CD14-positive monocyte (primary cell): ENCODE measurements around the gene FOXO6. TPM values are rescaled to one million over a fixed set of nuclear protein-coding genes. Genes with fewer than 3 reads are reported as not detected.

Experiments used
- DNase-seq, 3 donors: peaks; one replicate each; pipeline ENCODE4 v3.0.0-alpha.2; 2011 to 2022
- H2AFZ ChIP-seq: 2 replicates; pipeline ENCODE4 v1.6.0; 2012; ENCODE audit warnings: mild to moderate bottlenecking, low read depth, low read length, inconsistent platforms; ENCODE audit not compliant: insufficient read depth, poor library complexity, severe bottlenecking
- H3K27ac ChIP-seq, 2 donors: 1 replicate in 1 of 2; 2 replicates in 1 of 2; pipeline ENCODE4 v1.5.1; 2012 to 2013; ENCODE audit warnings: low read length in 2 of 2, control low read depth in 1 of 2, inconsistent platforms in 1 of 2, low read depth in 1 of 2, mild to moderate bottlenecking in 1 of 2
- H3K27me3 ChIP-seq, 2 donors: one replicate each; pipeline versions ENCODE4 v1.6.0 to v1.6.1; 2011 to 2013; ENCODE audit warnings: low read length in 2 of 2; ENCODE audit not compliant: control insufficient read depth in 2 of 2, insufficient read depth in 2 of 2
- H3K36me3 ChIP-seq, 2 donors: replicated peaks in 1 of 2; 1 replicate in 1 of 2; 2 replicates in 1 of 2; pipeline versions ENCODE4 v1.5.1 to v1.6.1; 2012 to 2013; ENCODE audit warnings: low read length in 2 of 2, control low read depth in 1 of 2, inconsistent platforms in 1 of 2, mild to moderate bottlenecking in 1 of 2; ENCODE audit not compliant: insufficient read depth in 2 of 2, control insufficient read depth in 1 of 2
- H3K4me1 ChIP-seq, 2 donors: 1 replicate in 1 of 2; 2 replicates in 1 of 2; pipeline versions ENCODE4 v1.5.1 to v1.6.1; 2012 to 2013; ENCODE audit warnings: low read length in 2 of 2, control low read depth in 1 of 2, inconsistent platforms in 1 of 2, mild to moderate bottlenecking in 1 of 2, moderate library complexity in 1 of 2; ENCODE audit not compliant: insufficient read depth in 2 of 2, control insufficient read depth in 1 of 2
- H3K4me2 ChIP-seq: replicated peaks from 2 replicates; pipeline ENCODE3; 2012; ENCODE audit warnings: low read length, moderate library complexity, mild to moderate bottlenecking; ENCODE audit not compliant: poor library complexity, severe bottlenecking; ENCODE audit errors: extremely low read depth
- H3K4me3 ChIP-seq, 3 experiments: fragments of 200-600 bp in 1 of 3; sonication (generic) in 1 of 3; replicated peaks in 1 of 3; 1 replicate in 2 of 3; 2 replicates in 1 of 3; pipeline ENCODE4 v1.5.1; 2011 to 2013; ENCODE audit warnings: low read length in 3 of 3, mild to moderate bottlenecking in 3 of 3, control low read depth in 2 of 3, low read depth in 2 of 3, inconsistent platforms in 1 of 3, moderate library complexity in 1 of 3
- H3K79me2 ChIP-seq: 2 replicates; pipeline ENCODE4 v1.6.0; 2012; ENCODE audit warnings: mild to moderate bottlenecking, control low read depth, inconsistent platforms, low read length, moderate library complexity; ENCODE audit not compliant: insufficient read depth
- H3K9ac ChIP-seq: 2 replicates; pipeline ENCODE4 v1.6.0; 2017; ENCODE audit warnings: low read length, mild to moderate bottlenecking; ENCODE audit not compliant: insufficient read depth, poor library complexity, severe bottlenecking
- H3K9me3 ChIP-seq, 2 donors: replicated peaks in 1 of 2; 1 replicate in 1 of 2; 2 replicates in 1 of 2; pipeline versions ENCODE4 v1.5.1 to v1.6.1; 2012 to 2013; ENCODE audit warnings: low read length in 2 of 2, control low read depth in 1 of 2; ENCODE audit not compliant: control insufficient read depth in 1 of 2, insufficient read depth in 1 of 2
- H4K20me1 ChIP-seq: 2 replicates; pipeline ENCODE4 v1.6.0; 2012; ENCODE audit warnings: mild to moderate bottlenecking, low read length, control low read depth, moderate library complexity; ENCODE audit not compliant: insufficient read depth
- H3K27ac Mint-ChIP-seq, 7 donors: one replicate each; pipeline ENCODE4 v1.8.0; 2020; ENCODE audit warnings: mild to moderate bottlenecking in 7 of 7, mixed read lengths in 7 of 7, moderate library complexity in 6 of 7, inconsistent platforms in 2 of 7
- H3K27me3 Mint-ChIP-seq, 3 donors: one replicate each; pipeline ENCODE4 v1.8.0; 2021 to 2022; ENCODE audit warnings: low read depth in 3 of 3, mild to moderate bottlenecking in 3 of 3, mixed read lengths in 3 of 3, moderate library complexity in 3 of 3, inconsistent platforms in 1 of 3
- H3K36me3 Mint-ChIP-seq, 2 donors: one replicate each; pipeline ENCODE4 v1.8.0; 2020; ENCODE audit warnings: mixed read lengths in 2 of 2, inconsistent platforms in 1 of 2, mild to moderate bottlenecking in 1 of 2
- H3K4me1 Mint-ChIP-seq: one replicate; pipeline ENCODE4 v1.8.0; 2020; ENCODE audit warnings: mild to moderate bottlenecking, mixed read lengths
- H3K4me3 Mint-ChIP-seq, 2 donors: one replicate each; pipeline ENCODE4 v1.8.0; 2020; ENCODE audit warnings: mild to moderate bottlenecking in 2 of 2, mixed read lengths in 2 of 2, moderate library complexity in 1 of 2
- H3K9me3 Mint-ChIP-seq, 7 donors: one replicate each; pipeline ENCODE4 v1.8.0; 2020 to 2022; ENCODE audit warnings: mixed read lengths in 7 of 7, mild to moderate bottlenecking in 6 of 7, moderate library complexity in 6 of 7, inconsistent platforms in 2 of 7
- CTCF ChIP-seq: fragments of 200-600 bp; IDR thresholded peaks from one replicate; pipeline ENCODE4 v1.8.0; 2022; ENCODE audit warnings: antibody characterized with exemption, mild to moderate bottlenecking
- WGBS: methylation state at CpG from one replicate; pipeline ENCODE4 v1.1.5; 2013; ENCODE audit warnings: missing lambda C conversion rate; ENCODE audit not compliant: insufficient coverage; 5-methylcytosine and 5-hydroxymethylcytosine counted together
- intact Hi-C, 2 donors: fragments of 100-400 bp; cut with micrococcal nuclease; formaldehyde crosslinking; loops; one replicate each; pipeline versions ENCODE4 v1.15.0 to v1.15.1; 2023
- polyA plus RNA-seq, 3 donors: library from polyadenylated mRNA; depleted of rRNA in 1 of 3; unstranded in 2 of 3; stranded (reverse) in 1 of 3; fragments of 300-500 nt in 2 of 3; fragments of >200 nt in 1 of 3; fragmentation: Illumina TruSeq in 2 of 3; gene quantifications; 1 replicate in 2 of 3; 2 replicates in 1 of 3; pipeline ENCODE4 v1.2.3, GENCODE V29; 2012 to 2021

The FOXO6 gene
- polyA plus RNA-seq, 3 donors: 0.05 TPM; not detected in 2

- no peaks in the 10 kb centered on the region for H3K4me1 Mint-ChIP-seq
- Histone ChIP-seq H3K4me3 (no peak overlapping the region), H3K27me3 (peaks cover 0 to 6% of the 10 kb centered on the region in 2 donors), H4K20me1 (no peaks in the 10 kb centered on the region), H3K4me1 (no peaks in the 10 kb centered on the region), H3K4me2 (no peak overlapping the region), H3K36me3 (no peaks in the 10 kb centered on the region), H3K9ac (no peak overlapping the region), H3K27ac (no peak overlapping the region), H3K9me3 (peaks cover 0 to 7% of the 10 kb centered on the region in 2 donors), H3K79me2 (no peaks in the 10 kb centered on the region), H2AFZ (no peak overlapping the region)
- TF ChIP-seq CTCF: no peak
- 71% methylated on average over 2 of the region's 7 CpGs for WGBS
- no peak for DNase-seq
- H3K27ac Mint-ChIP-seq: no peak overlapping the region
- no peaks in the 10 kb centered on the region for H3K36me3 Mint-ChIP-seq
- intact Hi-C loops: no loop called here
- peaks cover 16 to 30% (median 24%) of the 10 kb centered on the region in 3 donors for H3K27me3 Mint-ChIP-seq
- peaks cover 0 to 8% (median 5%) of the 10 kb centered on the region in 7 donors for H3K9me3 Mint-ChIP-seq
- no peak overlapping the region for H3K4me3 Mint-ChIP-seq
Measured at GRCh38 chr1:41409825-41410224, 48.6 kb downstream of the FOXO6 start.

- H3K27ac Mint-ChIP-seq: no peak overlapping the region
- Histone ChIP-seq H3K4me3 (no peak overlapping the region), H3K27me3 (peaks cover 0 to 6% of the 10 kb centered on the region in 2 donors), H3K4me2 (no peak overlapping the region), H4K20me1 (no peaks in the 10 kb centered on the region), H3K79me2 (no peaks in the 10 kb centered on the region), H2AFZ (no peak overlapping the region), H3K4me1 (no peaks in the 10 kb centered on the region), H3K9me3 (peaks cover 0 to 7% of the 10 kb centered on the region in 2 donors), H3K9ac (no peak overlapping the region), H3K27ac (no peak overlapping the region), H3K36me3 (no peaks in the 10 kb centered on the region)
- peaks cover 16 to 24% (median 20%) of the 10 kb centered on the region in 3 donors for H3K27me3 Mint-ChIP-seq
- WGBS: 96% methylated on average over 3 of the region's 3 CpGs
- no peaks in the 10 kb centered on the region for H3K4me1 Mint-ChIP-seq
- no peak for TF ChIP-seq CTCF
- intact Hi-C loops: no loop called here
- H3K4me3 Mint-ChIP-seq: no peak overlapping the region
- H3K36me3 Mint-ChIP-seq: no peaks in the 10 kb centered on the region
- peaks cover 0 to 8% (median 5%) of the 10 kb centered on the region in 7 donors for H3K9me3 Mint-ChIP-seq
- DNase-seq: no peak
Measured at GRCh38 chr1:41410462-41410861, 49.2 kb downstream of the FOXO6 start.
